Epithelial cell of proximal tubule (primary cell): ENCODE results near the gene HIGD1B. TPM values are rescaled to one million over a fixed set of nuclear protein-coding genes. Genes with fewer than 3 reads are reported as not detected.

Experiments
- DNase-seq: peaks from one replicate; pipeline ENCODE4 v3.0.0-alpha.2; 2011; ENCODE audit warnings: low read depth
- H3K4me3 ChIP-seq: 2 replicates; pipeline ENCODE4 v1.5.1; 2011; ENCODE audit warnings: low read depth, mild to moderate bottlenecking, low read length
- total RNA-seq: library from RNA; depleted of rRNA; stranded (reverse); fragments of >200 nt; gene quantifications from 2 replicates; pipeline ENCODE4 v1.2.3, GENCODE V29; 2015
- TF ChIP-seq, protein P1 (sequence below): conservative IDR thresholded peaks from 2 replicates; pipeline ENCODE4 v1.5.1; 2012; ENCODE audit warnings: low read depth, mild to moderate bottlenecking, low read length

Gene HIGD1B
- total RNA-seq, 1 donor from 2014 or later: not detected

DNA sequence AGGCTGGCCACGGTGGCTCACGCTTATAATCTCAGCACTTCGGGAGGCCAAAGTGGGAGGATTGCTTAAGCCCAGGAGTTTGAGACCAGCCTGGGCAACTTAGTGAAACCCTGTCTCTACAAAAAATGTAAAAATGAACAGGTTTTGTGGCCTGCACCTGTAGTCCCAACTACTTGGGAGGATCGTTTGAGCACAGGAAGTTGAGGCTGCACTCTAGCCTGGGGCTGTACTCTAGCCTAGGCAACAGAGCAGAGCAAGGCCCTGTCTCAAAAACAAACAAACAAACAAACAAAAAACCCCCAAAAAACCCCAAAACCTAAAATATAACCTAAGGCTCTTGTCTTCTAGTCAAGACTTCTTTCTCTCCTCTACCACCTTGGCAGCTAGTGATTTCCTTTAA, 7.4 kb upstream of the HIGD1B start:
- TF ChIP-seq, protein P1, sequence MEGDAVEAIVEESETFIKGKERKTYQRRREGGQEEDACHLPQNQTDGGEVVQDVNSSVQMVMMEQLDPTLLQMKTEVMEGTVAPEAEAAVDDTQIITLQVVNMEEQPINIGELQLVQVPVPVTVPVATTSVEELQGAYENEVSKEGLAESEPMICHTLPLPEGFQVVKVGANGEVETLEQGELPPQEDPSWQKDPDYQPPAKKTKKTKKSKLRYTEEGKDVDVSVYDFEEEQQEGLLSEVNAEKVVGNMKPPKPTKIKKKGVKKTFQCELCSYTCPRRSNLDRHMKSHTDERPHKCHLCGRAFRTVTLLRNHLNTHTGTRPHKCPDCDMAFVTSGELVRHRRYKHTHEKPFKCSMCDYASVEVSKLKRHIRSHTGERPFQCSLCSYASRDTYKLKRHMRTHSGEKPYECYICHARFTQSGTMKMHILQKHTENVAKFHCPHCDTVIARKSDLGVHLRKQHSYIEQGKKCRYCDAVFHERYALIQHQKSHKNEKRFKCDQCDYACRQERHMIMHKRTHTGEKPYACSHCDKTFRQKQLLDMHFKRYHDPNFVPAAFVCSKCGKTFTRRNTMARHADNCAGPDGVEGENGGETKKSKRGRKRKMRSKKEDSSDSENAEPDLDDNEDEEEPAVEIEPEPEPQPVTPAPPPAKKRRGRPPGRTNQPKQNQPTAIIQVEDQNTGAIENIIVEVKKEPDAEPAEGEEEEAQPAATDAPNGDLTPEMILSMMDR: no peak
- H3K4me3 ChIP-seq: no peak overlapping the region
- DNase-seq: no peak

DNA sequence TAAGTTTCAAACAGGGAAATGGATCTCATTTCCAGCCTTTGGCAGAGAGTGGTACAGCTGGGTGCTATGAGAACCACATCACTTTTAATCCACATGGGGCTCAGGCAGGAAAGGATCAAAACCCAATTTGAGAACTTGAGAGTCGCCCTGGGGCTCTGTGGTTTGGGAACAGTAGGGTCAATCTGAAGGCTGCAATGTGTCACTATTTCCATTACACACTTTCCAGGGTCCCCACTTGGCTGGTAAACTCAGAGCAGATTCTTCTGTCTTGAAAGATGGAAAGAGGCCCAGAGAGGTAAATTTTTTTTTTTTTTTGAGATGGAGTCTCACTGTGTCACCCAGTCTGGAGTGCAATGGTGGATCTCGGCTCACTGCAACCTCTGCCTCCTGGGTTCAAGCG, 6.7 kb upstream of the HIGD1B start:
- DNase-seq: no peak
- TF ChIP-seq, protein P1: no peak
- H3K4me3 ChIP-seq: no peak overlapping the region

DNA sequence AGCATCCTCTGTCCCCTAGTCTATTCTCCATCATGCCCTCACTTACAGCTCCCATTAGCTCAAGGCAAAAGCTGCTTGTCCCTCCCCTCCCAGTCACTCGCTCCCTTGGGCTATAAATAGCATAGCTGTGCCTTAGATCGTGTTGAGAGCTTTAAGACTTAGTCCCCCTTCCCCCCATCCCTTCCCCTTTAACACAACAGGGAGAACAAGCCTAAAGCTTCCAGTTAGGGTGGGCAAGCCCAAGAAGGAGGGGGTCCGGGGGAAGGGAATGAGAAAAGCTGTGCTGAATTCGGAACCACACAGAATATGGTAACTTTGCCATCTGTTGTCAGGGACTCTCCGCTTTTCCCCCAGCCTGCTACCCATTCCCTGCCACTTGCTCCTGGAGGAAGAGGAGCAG, 4.9 kb upstream of the HIGD1B start:
- TF ChIP-seq, protein P1: no peak
- DNase-seq: no peak
- H3K4me3 ChIP-seq: no peak overlapping the region

DNA sequence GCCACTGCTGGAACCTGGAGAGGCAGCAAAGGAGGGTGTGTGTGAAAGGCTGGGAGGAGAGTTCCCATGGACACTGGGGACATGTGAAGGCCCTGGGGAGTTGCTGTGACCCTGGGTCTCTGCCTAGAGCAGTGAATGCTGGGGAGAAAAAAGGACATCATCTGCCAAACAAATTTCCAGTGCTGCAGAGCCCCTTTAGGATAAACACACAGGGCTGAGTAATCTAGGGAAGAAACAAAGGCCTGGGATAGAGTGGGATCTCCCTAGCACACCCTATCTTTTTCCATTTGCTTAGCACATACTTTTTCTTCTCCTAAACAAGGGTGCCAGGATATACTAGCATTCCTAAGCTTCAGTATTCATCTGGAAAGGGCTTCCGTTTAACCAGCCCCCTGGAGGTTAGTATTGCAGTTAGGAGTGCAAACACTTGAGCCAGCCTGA, 3.3 kb upstream of the HIGD1B start:
- TF ChIP-seq, protein P1: no peak

DNA sequence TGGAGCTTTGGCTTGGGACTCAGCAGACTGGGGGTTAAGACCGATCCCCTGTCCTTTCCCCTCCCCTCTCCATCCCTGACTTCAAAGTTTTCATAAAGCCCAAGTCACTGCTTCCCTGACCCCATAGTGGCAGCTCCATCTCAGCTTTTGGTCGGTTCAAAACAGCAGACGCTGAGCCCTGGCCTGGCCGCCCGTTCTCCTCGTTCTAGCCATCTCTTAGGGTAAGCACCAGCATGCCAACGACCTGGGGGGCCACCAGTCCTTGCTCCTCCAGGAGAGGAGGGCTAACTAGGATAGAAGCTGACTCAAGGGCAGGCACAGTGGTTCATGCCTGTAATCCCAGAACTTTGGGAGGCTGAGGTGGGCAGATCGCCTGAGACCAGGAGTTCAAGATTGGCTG, 1.5 kb upstream of the HIGD1B start:
- no peak for DNase-seq
- no peak overlapping the region for H3K4me3 ChIP-seq
- TF ChIP-seq, protein P1: no peak

More for the DNA sequence above, 3.3 kb upstream of the HIGD1B start:
- DNase-seq: no peak
- no peak overlapping the region for H3K4me3 ChIP-seq

DNA sequence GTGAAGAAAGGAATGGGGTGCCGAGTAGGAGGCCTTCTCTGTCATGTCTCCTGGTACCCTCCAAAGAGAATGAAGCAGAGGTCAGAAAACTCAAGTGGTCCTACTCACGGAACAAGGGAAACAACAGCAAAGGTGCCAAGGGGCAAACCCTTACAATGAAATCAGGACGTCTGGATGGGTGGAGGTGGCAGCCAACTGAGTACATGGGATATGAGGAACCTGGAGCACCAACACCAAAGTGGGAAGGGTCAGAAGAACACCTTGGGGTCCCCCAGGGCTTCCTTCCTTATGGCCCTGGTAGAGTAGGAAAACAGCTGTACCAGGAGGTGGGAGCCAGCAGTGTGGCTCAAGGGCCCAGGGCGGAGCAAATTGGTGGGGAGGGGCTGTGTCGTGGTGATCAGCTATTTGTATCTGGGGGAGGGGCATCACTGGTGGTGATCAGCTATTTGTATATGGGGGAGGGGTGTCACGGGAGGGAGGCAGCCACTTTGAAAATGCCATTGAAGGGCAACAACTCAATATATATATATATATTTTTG, 643 bp downstream of the HIGD1B start:
- TF ChIP-seq, protein P1: no peak
- no peak overlapping the region for H3K4me3 ChIP-seq
- DNase-seq: no peak

DNA sequence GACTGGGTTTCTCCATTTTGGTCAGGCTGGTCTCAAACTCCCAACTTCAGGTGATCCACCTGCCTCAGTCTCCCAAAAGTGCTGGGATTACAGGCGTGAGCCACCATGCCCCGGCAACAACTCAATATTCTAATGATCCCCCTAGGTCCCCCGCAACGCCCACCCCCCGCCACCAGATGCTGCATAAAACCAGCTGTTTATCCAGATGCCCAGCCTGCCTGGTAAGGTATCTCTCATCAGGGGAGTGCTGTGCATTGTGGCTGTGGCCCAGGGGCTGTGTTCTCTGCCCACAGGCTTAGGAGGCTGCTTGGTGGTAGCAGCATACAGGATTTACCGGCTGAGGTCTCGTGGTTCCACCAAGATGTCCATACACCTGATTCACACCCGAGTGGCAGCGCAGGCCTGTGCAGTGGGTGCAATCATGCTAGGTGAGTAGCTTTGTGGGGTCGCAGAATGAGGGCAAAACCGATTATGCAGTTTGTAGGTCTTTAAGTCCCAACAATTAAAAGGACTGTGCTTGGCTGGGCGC, 1.3 kb downstream of the HIGD1B start:
- DNase-seq: no peak
- TF ChIP-seq, protein P1: no peak

More for the DNA sequence above, 1.3 kb downstream of the HIGD1B start:
- no peak overlapping the region for H3K4me3 ChIP-seq
